Thyroid gland (tissue), 4 donors: ENCODE data around the gene APMAP.

Experiments
- CTCF ChIP-seq, 6 experiments: fragments of 200-600 bp in 3 of 6; fragments of 450-650 bp in 3 of 6; sonication (generic) in 3 of 6; IDR thresholded peaks; one replicate each; pipeline ENCODE4 v1.5.1; 2016 to 2019; ENCODE audit warnings: antibody characterized with exemption in 6 of 6, mild to moderate bottlenecking in 2 of 6, inconsistent platforms in 1 of 6, moderate library complexity in 1 of 6
- POLR2A ChIP-seq, 2 donors: fragments of 450-650 bp; IDR thresholded peaks; one replicate each; pipeline ENCODE4 v1.6.1; 2017; ENCODE audit warnings: antibody characterized with exemption in 2 of 2, mild to moderate bottlenecking in 2 of 2, moderate library complexity in 1 of 2

- TF ChIP-seq CTCF (IDR thresholded peaks at IDR 0.05) = no peak
- no peak for TF ChIP-seq POLR2A (IDR thresholded peaks at IDR 0.05)
These were observed 31.6 kb upstream of the APMAP start for GRCh38 chr20:25024171-25024570.
